ENCODE data around the gene STARD3. TPM values are rescaled to one million over a fixed set of nuclear protein-coding genes. Genes with fewer than 3 reads are reported as not detected.
A peak's percentile ranks its signal among the peaks of the same experiment; 100 is the strongest.

STARD3 gene
- total RNA-seq, 4 donors from 2014 or later: 27.5 to 47.3 (median 38.6) TPM

- Histone ChIP-seq H3K36me3 (peaks cover 0 to 38% (median 9%) of the 10 kb centered on the region in 4 donors), H3K27me3 (no peaks in the 10 kb centered on the region), H3K9me3 (no peaks in the 10 kb centered on the region), H3K4me3 (peak overlapping the region in 1 of 4 donors; percentile 8), H3K27ac (replicated peaks in 1 of 4) (peak overlapping the region; percentile 33 to 67 (median 59)), H3K4me1 (peaks cover 32 to 50% (median 38%) of the 10 kb centered on the region in 4 donors)
- TF ChIP-seq POLR2AphosphoS5 (IDR thresholded peaks at IDR 0.05): no peak
- TF ChIP-seq CTCF (IDR thresholded peaks at IDR 0.05): no peak
- intact Hi-C loops (cut with DNase I): no loop called here
- WGBS: 36% methylated on average over 13 of the region's 13 CpGs
- no peak for DNase-seq (ENCODE audit: extremely low spot score)
Measured at GRCh38 chr17:39677542-39678339, 40.8 kb downstream of the STARD3 start.

GRCh38 chr17:39678340-39679116, 41.6 kb downstream of the STARD3 start:
- 85% methylated on average over 11 of the region's 13 CpGs for WGBS
- H3K4me3 ChIP-seq: no peak overlapping the region
- DNase-seq (ENCODE audit: extremely low spot score): no peak
- H3K27ac ChIP-seq (replicated peaks in 1 of 4): peak overlapping the region; percentile 33 to 67 (median 59)
- H3K36me3 ChIP-seq: peaks cover 0 to 46% (median 17%) of the 10 kb centered on the region in 4 donors
- intact Hi-C loops (cut with DNase I): no loop called here
- H3K27me3 ChIP-seq: no peaks in the 10 kb centered on the region
- H3K4me1 ChIP-seq: peaks cover 32 to 50% (median 38%) of the 10 kb centered on the region in 4 donors
- no peak for TF ChIP-seq EP300 (IDR thresholded peaks at IDR 0.05)
- no peaks in the 10 kb centered on the region for H3K9me3 ChIP-seq

- no peaks in the 10 kb centered on the region for H3K9me3 ChIP-seq
- 83% methylated on average over 10 of the region's 12 CpGs for WGBS
- no peak overlapping the region for H3K4me3 ChIP-seq
- H3K27ac ChIP-seq (replicated peaks in 1 of 4): no peak overlapping the region
- no peak for DNase-seq (ENCODE audit: extremely low spot score)
- peaks cover 0 to 56% (median 27%) of the 10 kb centered on the region in 4 donors for H3K36me3 ChIP-seq
- TF ChIP-seq POLR2A (IDR thresholded peaks at IDR 0.05; ENCODE audit: low read depth) (no peak), POLR2AphosphoS5 (IDR thresholded peaks at IDR 0.05) (no peak), CTCF (IDR thresholded peaks at IDR 0.05) (no peak), EP300 (IDR thresholded peaks at IDR 0.05) (no peak)
- peaks cover 32 to 46% (median 37%) of the 10 kb centered on the region in 4 donors for H3K4me1 ChIP-seq
- intact Hi-C loops (cut with DNase I): no loop called here
- H3K27me3 ChIP-seq: no peaks in the 10 kb centered on the region
Measured at GRCh38 chr17:39679521-39680192, 42.7 kb downstream of the STARD3 start.

- DNase-seq (ENCODE audit: extremely low spot score): no peak
- H3K4me3 ChIP-seq: no peak overlapping the region
- TF ChIP-seq CTCF (IDR thresholded peaks at IDR 0.05) (no peak), EP300 (IDR thresholded peaks at IDR 0.05) (no peak), POLR2A (IDR thresholded peaks at IDR 0.05; ENCODE audit: low read depth) (no peak), POLR2AphosphoS5 (IDR thresholded peaks at IDR 0.05) (no peak)
- no peaks in the 10 kb centered on the region for H3K27me3 ChIP-seq
- H3K4me1 ChIP-seq: peaks cover 9 to 17% (median 15%) of the 10 kb centered on the region in 4 donors
- intact Hi-C loops (cut with DNase I): no loop called here
- H3K9me3 ChIP-seq: no peaks in the 10 kb centered on the region
- no peak overlapping the region for H3K27ac ChIP-seq (replicated peaks in 1 of 4)
- peaks cover 0 to 62% (median 34%) of the 10 kb centered on the region in 4 donors for H3K36me3 ChIP-seq
- 94% methylated on average over 9 of the region's 9 CpGs for WGBS
Measured at GRCh38 chr17:39683295-39683939, 46.5 kb downstream of the STARD3 start.

All from esophagus muscularis mucosa (tissue), 4 donors.